NCI-H2196 treated with DMSO at 0.1 percent for 48 hours (cell line): ENCODE results near the gene MUC20.
"Not testable (repeated sequence)": the region's sequence is repeated elsewhere in the genome, so short reads cannot be mapped to it uniquely, and the experiment has no call there.

ENCODE experiments used
- DNase-seq: peaks from one replicate; lab custom pipeline; 2025; ENCODE audit not compliant: unreplicated experiment; lab: John Stamatoyannopoulos, UW

The MUC20 gene

GRCh38 chr3:195769551-195769950 is 48.8 kb downstream of the MUC20 start:
- no peak for DNase-seq

DNA sequence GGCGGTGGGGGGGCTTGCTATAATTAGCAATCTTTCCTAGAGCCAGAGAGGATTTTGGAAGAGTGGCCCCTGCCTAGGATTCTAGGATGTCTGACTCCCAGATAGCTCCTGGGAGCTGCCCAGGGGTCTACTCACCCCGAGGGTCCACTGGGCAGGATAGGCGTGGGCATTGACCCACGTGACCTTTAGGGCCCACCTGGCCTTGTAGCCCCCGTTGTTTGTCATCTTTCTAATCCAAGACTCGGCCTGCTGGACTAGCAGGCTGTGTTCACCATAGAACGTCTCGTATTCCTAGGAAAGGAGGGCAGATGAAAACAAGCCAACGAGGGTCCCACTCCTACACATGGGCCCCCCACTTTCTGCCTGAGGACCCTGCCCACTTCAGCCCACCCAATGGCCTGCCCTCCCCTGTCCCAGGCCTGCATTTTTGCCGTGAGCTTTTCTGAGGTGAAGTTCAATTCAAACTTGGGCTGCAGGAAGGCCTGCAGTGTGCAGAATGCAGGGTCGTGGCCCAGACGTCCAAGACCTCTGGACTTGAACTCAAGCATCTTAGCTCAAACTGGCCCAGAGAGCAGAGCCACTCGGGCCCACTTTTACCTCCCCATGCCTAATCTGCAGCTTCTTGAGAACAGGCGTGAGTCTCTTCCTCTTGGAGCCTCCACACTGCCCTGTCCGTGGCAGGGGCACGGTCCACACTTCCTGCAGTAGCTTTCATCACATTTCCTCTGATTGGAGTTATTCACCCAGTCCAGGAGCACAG is 49.5 kb downstream of the MUC20 start:
- DNase-seq: no peak

DNA sequence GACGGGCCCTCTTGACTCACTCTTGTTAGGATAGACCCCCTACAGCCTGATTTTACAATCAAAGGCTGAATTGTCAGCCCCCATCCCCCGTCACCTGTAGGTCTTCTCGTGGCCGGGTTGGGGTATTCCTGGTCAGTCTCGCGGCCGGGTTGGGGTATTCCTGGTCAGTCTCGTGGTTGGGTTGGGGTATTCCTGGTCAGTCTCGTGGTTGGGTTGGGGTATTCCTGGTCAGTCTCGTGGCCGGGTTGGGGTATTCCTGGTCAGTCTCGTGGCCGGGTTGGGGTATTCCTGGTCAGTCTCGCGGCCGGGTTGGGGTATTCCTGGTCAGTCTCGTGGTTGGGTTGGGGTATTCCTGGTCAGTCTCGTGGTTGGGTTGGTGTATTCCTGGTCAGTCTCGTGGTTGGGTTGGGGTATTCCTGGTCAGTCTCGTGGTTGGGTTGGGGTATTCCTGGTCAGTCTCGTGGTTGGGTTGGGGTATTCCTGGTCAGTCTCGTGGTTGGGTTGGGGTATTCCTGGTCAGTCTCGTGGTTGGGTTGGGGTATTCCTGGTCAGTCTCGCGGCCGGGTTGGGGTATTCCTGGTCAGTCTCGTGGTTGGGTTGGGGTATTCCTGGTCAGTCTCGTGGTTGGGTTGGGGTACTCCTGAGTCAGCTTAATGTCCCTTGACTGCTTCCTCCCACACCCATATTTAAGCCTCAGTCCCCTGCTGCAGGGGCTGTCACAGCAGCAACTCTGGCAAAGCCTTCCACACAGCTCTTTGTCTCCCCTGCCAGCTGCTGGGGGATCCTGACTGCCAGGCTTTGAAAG is 50.3 kb downstream of the MUC20 start:
- DNase-seq: not testable (repeated sequence)

- no peak for DNase-seq
These were observed 51.0 kb downstream of the MUC20 start for GRCh38 chr3:195771646-195772300.

GRCh38 chr3:195773956-195774537 is 53.3 kb downstream of the MUC20 start:
- no peak for DNase-seq

GRCh38 chr3:195774917-195775316 is 54.1 kb downstream of the MUC20 start:
- peak; percentile 79 for DNase-seq

DNA sequence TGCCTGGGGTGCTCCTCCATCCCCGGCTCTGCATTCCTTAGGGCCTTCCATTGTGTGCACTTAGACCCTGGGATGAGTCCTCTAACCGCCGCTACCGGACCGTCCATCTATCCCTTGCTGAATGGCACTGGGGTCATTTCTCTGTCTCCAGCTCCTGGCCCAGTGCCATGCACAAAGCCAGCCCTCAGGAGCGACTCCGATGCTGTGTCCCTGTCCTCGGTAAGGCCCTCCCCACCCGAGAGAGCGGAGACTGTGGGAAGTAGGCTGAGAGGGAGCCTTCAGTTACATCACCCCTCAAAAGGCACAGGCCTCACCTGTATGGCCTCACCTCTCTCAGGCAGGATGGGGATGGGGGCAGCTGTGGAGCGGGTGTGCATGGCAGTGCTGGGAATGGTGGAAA is 57.2 kb downstream of the MUC20 start:
- DNase-seq: no peak

- not testable (repeated sequence) for DNase-seq
These were observed 60.5 kb downstream of the MUC20 start for GRCh38 chr3:195781236-195781635.
